TTC549 (cell line): Measurements from ENCODE around the gene ZNF285.
"Not testable (repeated sequence)": the region's sequence is repeated elsewhere in the genome, so short reads cannot be mapped to it uniquely, and the experiment has no call there.

Source experiments
- FAIRE-seq: peaks from 2 replicates; lab custom pipeline; 2012; peaks lifted over from hg19 to GRCh38; lab: Jason Lieb, UNC

Gene ZNF285

DNA sequence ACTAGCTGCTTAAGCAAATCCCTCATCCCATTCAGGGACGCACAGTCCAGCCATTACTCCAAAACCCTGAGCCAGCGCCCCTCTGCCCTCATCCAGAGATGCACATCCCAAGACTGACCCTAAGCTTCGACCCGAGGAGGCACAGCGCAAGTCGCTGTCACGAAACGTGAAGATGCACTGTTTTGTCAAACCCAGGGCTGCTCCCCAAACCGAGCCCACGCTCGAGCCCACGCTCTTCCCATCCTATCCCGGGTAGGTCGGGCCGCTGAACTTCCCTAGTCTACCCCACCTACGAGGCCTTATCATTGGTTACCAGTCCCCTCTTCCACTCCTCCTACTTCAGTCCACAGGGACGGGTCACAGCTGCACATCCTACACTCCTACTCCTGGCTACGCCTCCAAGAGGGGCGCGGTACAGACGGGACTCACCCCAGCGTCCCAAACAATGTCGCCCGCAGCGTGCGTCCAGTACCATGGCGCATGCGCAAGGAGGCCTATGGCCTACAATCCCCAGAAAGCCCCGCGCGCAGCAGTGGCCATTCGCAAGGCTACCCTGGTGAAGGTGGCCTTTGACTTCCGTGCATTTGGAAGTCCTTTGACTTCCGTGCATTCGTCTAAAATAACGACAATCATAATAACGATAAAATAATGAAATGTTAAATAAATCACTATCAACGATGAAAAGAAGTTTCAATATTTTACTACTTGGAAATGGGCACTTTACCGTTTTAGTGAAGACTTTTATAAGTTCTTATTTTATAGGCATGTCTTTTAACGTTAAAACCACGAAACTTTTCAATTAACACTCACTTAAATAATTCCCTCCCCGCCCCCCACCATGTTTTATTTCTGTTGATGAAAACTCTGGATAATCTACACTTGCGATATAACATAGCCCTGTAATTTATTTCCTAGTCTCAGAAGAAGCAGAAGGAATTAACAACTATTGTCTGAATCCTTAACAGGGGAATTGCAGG, at the start of gene ZNF285:
ZNF285 (minus strand) TSS at position 470 of the 977 bp plus-strand sequence. CDS start 4,395 bp downstream, outside the sequence.
- peak; percentile 88 for FAIRE-seq

DNA sequence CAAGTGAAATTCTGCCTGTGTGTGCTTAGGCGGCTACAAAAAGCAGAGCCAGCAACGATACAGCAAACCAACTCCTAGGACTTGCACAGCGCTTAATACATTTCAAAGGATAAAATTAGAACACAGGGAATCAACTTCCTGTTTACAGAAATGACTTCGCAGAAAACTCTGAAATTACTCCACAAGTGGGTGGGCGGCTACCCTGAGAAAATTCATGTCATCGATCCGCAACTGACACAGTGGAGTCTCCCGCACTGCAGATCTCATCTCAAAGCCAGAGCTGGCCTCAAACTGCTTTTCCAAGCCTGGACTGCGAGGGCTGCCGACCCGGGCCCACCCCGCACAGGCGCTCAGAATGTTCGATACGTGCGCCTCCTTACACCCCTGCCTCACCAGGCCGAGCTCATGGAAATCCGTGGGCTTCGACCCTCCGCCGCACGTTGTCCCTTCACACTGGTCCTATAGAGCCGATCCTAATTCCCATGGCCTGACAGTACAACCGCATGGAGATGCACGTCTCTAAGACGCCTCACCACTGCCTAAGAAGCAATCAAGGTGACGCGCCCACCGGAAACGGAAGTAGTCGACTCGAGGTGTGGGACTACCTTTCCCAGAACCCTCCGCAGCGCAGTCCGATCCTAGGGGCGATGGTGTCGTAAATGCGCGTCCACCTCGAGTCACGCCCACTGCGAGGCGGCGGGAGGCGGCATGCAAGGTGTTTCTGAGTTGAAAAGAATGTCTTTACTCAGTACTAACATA, 46.7 kb upstream of the ZNF285 start, which contains the start of gene ZNF229:
ZNF229 (minus strand) TSS at position 557 of the 759 bp plus-strand sequence. CDS start 5,625 bp downstream, outside the sequence.
- peak; percentile 74 for FAIRE-seq

- FAIRE-seq, result no peak
These were observed 37.0 kb upstream of the ZNF285 start for GRCh38 chr19:44438441-44438840.

DNA sequence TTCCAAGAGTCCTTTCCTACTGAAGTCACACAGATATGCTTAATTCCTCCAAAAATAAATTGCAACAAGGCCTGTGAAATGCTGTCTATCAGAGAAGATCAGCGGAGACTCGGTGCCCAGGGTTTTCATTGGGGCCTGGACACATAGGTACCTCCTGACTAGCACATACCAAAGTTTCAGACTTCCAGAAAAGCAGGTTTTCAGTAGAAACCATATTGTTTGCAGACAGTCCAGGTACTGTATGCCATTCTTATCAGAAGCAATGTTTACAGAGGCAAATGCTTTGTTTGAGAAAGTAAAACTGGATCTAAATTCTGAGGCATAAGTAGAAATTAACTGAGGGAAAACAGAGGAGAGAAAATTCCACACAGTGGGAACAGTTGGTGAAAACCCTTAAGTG, 34.0 kb upstream of the ZNF285 start:
- no peak for FAIRE-seq

- no peak for FAIRE-seq
These were observed 29.5 kb upstream of the ZNF285 start for GRCh38 chr19:44430956-44431355.

DNA sequence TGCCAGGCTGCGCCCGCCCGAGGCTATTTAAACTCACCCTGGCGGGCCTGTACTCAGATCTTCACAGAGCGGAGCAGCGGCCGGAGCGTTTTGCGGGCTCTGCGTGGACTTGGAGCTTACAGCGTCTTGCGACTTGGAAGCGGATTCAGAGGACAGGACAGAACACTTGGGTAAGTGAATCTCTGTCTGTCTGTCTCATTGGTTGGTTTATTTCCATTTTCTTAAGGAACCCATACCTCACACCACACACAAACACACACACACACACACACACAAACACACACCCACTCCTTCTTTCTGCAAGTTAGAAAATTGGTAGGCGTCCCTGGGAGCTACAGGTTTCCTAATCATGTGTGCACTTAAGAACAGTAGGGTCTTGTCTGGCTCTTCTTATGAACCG, 14.1 kb upstream of the ZNF285 start:
- FAIRE-seq, result not testable (repeated sequence)

- not testable (repeated sequence) for FAIRE-seq
These were observed 12.1 kb downstream of the ZNF285 start for GRCh38 chr19:44389268-44389667.

- FAIRE-seq, result no peak
These were observed 26.6 kb downstream of the ZNF285 start for GRCh38 chr19:44374789-44375188.

- FAIRE-seq, result no peak
These were observed 29.5 kb downstream of the ZNF285 start for GRCh38 chr19:44371815-44372480.

- no peak for FAIRE-seq
These were observed 34.4 kb downstream of the ZNF285 start for GRCh38 chr19:44367024-44367423.

- peak; percentile 96 for FAIRE-seq
These were observed 44.9 kb downstream of the ZNF285 start, which contains the start of gene ZNF112 for GRCh38 chr19:44356383-44357111. ZNF112 (minus strand) TSS chr19:44356680; CDS start chr19:44340539, 16,141 bp downstream.

DNA sequence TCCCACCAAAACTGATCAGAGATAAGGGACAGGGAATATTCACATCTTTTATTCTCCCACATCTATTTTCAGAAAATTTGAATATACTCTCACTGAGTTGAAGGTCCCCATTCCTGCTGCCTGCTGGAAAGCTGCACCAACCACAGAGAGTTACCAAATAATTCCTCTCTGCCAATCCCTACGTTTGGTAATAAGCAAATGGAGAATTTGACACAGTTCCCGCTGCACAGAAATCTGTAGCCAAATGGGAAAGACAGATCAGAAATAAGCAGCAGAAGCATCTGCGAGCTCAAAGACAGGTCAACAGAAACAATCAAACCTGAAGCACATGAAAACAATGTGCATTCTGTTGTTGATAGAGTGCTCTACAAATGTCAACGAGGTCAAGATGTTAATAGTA, 54.9 kb downstream of the ZNF285 start:
- FAIRE-seq, result no peak

DNA sequence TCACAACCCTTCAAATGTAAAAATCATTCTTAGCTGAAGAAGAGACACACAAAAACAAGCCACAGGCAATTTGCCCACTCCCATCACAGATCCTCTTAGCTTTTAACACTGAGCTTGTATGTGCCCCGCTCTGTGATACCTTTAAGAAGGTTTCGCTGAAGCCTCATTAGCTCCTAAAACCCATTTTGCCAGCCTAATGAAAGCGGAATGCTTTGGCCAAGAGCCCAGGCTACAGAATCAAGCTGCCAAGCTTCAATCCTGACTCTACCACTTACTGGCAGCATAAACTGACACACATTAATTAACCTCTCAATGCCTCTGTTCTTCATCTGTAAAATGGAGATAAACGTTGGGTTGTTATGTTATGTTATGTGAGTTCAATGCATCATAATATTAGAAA, 55.4 kb downstream of the ZNF285 start:
- FAIRE-seq, result no peak

- no peak for FAIRE-seq
These were observed 57.2 kb downstream of the ZNF285 start for GRCh38 chr19:44344255-44344654.

GRCh38 chr19:44341794-44342193, 59.6 kb downstream of the ZNF285 start:
- no peak for FAIRE-seq

DNA sequence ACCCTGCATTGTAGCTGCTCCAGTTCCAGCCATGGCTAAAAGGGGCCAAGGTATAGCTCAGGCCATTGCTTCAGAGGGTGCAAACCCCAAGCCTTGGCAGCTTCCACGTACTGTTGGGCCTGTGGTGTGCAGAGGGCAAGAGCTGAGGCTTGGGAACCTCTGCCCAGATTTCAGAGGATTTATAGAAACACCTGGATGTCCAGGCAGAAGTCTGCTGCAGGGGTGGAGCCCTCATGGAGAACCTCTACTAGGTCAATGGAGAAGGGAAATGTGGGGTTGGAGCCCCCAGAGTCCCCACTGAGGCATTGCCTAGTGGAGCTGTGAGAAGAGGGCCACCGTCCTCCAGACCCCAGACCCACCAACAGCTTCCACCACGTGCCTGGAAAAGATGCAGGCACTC, 66.8 kb downstream of the ZNF285 start:
- FAIRE-seq, result not testable (repeated sequence)
